HEK293 (cell line): ENCODE measurements around the gene FAR1.

Experiments
- CTCF ChIA-PET: fragments of 350-600 bp; formaldehyde crosslinking; extraction: SDS; loops from one replicate; lab custom pipeline; 2021; ENCODE audit warnings: antibody characterized with exemption; lab: Yijun Ruan, JAX
- POLR2A ChIA-PET: fragments of 300-600 bp; formaldehyde crosslinking; extraction: SDS; loops from one replicate; lab custom pipeline; 2020; ENCODE audit warnings: antibody characterized with exemption, inconsistent platforms; lab: Yijun Ruan, JAX
- H3K27ac ChIP-seq: fragments of 200-500 bp; sonication (Bioruptor generic); 2 replicates; pipeline ENCODE4 v1.5.1; 2014; ENCODE audit warnings: low read depth, low read length, control low read depth, inconsistent platforms; ENCODE audit errors: extremely low read depth
- H3K36me3 ChIP-seq, 2 experiments: fragments of 200-500 bp in 1 of 2; sonication (Bioruptor generic) in 1 of 2; 1 replicate in 1 of 2; 2 replicates in 1 of 2; pipeline ENCODE4 v1.5.1; 2014 to 2017; ENCODE audit warnings: inconsistent platforms in 2 of 2, low read length in 2 of 2; ENCODE audit not compliant: control insufficient read depth in 2 of 2, insufficient read depth in 1 of 2
- H3K4me1 ChIP-seq: fragments of 200-500 bp; sonication (Bioruptor generic); 2 replicates; pipeline ENCODE4 v1.5.1; 2014; ENCODE audit warnings: mild to moderate bottlenecking, low read length, inconsistent platforms; ENCODE audit not compliant: control insufficient read depth, insufficient read depth
- H3K4me3 ChIP-seq: 2 replicates; pipeline ENCODE4 v1.5.1; 2011; ENCODE audit warnings: low read depth, mild to moderate bottlenecking, control low read depth, low read length, moderate library complexity
- H3K9me3 ChIP-seq: fragments of 200-500 bp; sonication (Bioruptor generic); 2 replicates; pipeline ENCODE4 v1.5.1; 2014; ENCODE audit warnings: low read depth, low read length, inconsistent platforms; ENCODE audit not compliant: control insufficient read depth, insufficient read depth
- GFI1B ChIP-seq: fragments of 450-650 bp; formaldehyde crosslinking; IDR thresholded peaks from 2 replicates; pipeline ENCODE4 v1.5.1; 2016; ENCODE audit warnings: missing biosample characterization, missing genetic modification characterization
- GLI4 ChIP-seq: fragments of 450-650 bp; formaldehyde crosslinking; IDR thresholded peaks from 2 replicates; pipeline ENCODE4 v1.5.1; 2016; ENCODE audit warnings: missing biosample characterization, missing genetic modification characterization
- GLIS1 ChIP-seq: fragments of 450-650 bp; formaldehyde crosslinking; IDR thresholded peaks from 2 replicates; pipeline ENCODE4 v1.5.1; 2016; ENCODE audit warnings: missing biosample characterization, missing genetic modification characterization
- KLF7 ChIP-seq: fragments of 450-650 bp; formaldehyde crosslinking; IDR thresholded peaks from 2 replicates; pipeline ENCODE4 v1.5.1; 2016; ENCODE audit warnings: missing biosample characterization, missing genetic modification characterization, borderline replicate concordance
- TSHZ1 ChIP-seq: fragments of 450-650 bp; formaldehyde crosslinking; IDR thresholded peaks from 2 replicates; pipeline ENCODE4 v1.5.1; 2016; ENCODE audit warnings: missing biosample characterization, missing genetic modification characterization, borderline replicate concordance
- ZBTB17 ChIP-seq: fragments of 450-650 bp; formaldehyde crosslinking; IDR thresholded peaks from 2 replicates; pipeline ENCODE4 v1.5.1; 2016; ENCODE audit warnings: missing biosample characterization, missing genetic modification characterization
- ZIC2 ChIP-seq: fragments of 450-650 bp; formaldehyde crosslinking; IDR thresholded peaks from 2 replicates; pipeline ENCODE4 v1.5.1; 2016; ENCODE audit warnings: missing biosample characterization, missing genetic modification characterization
- ZNF16 ChIP-seq: fragments of 450-650 bp; formaldehyde crosslinking; IDR thresholded peaks from 2 replicates; pipeline ENCODE4 v1.5.1; 2016; ENCODE audit warnings: low read depth, missing biosample characterization, missing genetic modification characterization
- ZNF223 ChIP-seq: fragments of 450-650 bp; formaldehyde crosslinking; IDR thresholded peaks from 2 replicates; pipeline ENCODE4 v1.5.1; 2016; ENCODE audit warnings: missing biosample characterization, missing genetic modification characterization
- ZNF433 ChIP-seq: fragments of 450-650 bp; formaldehyde crosslinking; IDR thresholded peaks from 2 replicates; pipeline ENCODE4 v1.5.1; 2016; ENCODE audit warnings: missing biosample characterization, missing genetic modification characterization, low read depth
- ZNF488 ChIP-seq: fragments of 450-650 bp; formaldehyde crosslinking; IDR thresholded peaks from 2 replicates; pipeline ENCODE4 v1.5.1; 2016; ENCODE audit warnings: missing biosample characterization, missing genetic modification characterization
- ZNF521 ChIP-seq: fragments of 450-650 bp; formaldehyde crosslinking; IDR thresholded peaks from 2 replicates; pipeline ENCODE4 v1.5.1; 2017; ENCODE audit warnings: missing biosample characterization, mild to moderate bottlenecking, missing genetic modification characterization
- ZNF529 ChIP-seq: fragments of 450-650 bp; formaldehyde crosslinking; IDR thresholded peaks from 2 replicates; pipeline ENCODE4 v1.5.1; 2017; ENCODE audit warnings: missing genetic modification characterization, missing biosample characterization; ENCODE audit not compliant: insufficient replicate concordance
- ZNF560 ChIP-seq: fragments of 450-650 bp; formaldehyde crosslinking; IDR thresholded peaks from 2 replicates; pipeline ENCODE4 v1.5.1; 2017; ENCODE audit warnings: missing biosample characterization, missing genetic modification characterization, borderline replicate concordance
- ZNF561 ChIP-seq: fragments of 450-650 bp; IDR thresholded peaks from 2 replicates; pipeline ENCODE4 v1.5.1; 2018; ENCODE audit warnings: missing biosample characterization, missing genetic modification characterization, borderline replicate concordance
- ZNF624 ChIP-seq: fragments of 450-650 bp; formaldehyde crosslinking; IDR thresholded peaks from 2 replicates; pipeline ENCODE4 v1.5.1; 2017; ENCODE audit warnings: missing biosample characterization, missing genetic modification characterization
- ZNF626 ChIP-seq: fragments of 450-650 bp; sonication (Bioruptor Pico); formaldehyde crosslinking; IDR thresholded peaks from 2 replicates; pipeline ENCODE4 v1.5.1; 2018; ENCODE audit warnings: missing biosample characterization, missing genetic modification characterization, inconsistent platforms
- ZNF660 ChIP-seq: fragments of 450-650 bp; IDR thresholded peaks from 2 replicates; pipeline ENCODE4 v1.5.1; 2018; ENCODE audit warnings: missing biosample characterization, mild to moderate bottlenecking, missing genetic modification characterization
- ZSCAN18 ChIP-seq: fragments of 450-650 bp; formaldehyde crosslinking; IDR thresholded peaks from 2 replicates; pipeline ENCODE4 v1.5.1; 2016; ENCODE audit warnings: missing biosample characterization, missing genetic modification characterization
- ZXDB ChIP-seq: fragments of 450-650 bp; formaldehyde crosslinking; IDR thresholded peaks from 2 replicates; pipeline ENCODE4 v1.5.1; 2016; ENCODE audit warnings: missing biosample characterization, missing genetic modification characterization

Gene FAR1

GRCh38 chr11:13663631-13664071 lies 4.8 kb upstream of the FAR1 start:
- ChIA-PET CTCF (interaction anchor here (1.1 kb wide), 1 partner anchor 9 kb away, joined by 6 read pairs; no protein-coding TSS in a partner anchor), POLR2A (no interaction called here)
- TF ChIP-seq ZNF560 (tag by site-specific recombination) (no peak), KLF7 (tag by site-specific recombination) (no peak), ZIC2 (tag by site-specific recombination) (no peak), ZNF521 (tag by site-specific recombination) (no peak), ZNF223 (tag by site-specific recombination) (no peak), TSHZ1 (no peak), ZNF626 (tag by site-specific recombination) (no peak), ZXDB (tag by site-specific recombination) (no peak), ZSCAN18 (no peak), GLI4 (no peak)
- no peaks in the 10 kb centered on the region for H3K4me1 ChIP-seq
- H3K4me3 ChIP-seq, result no peak overlapping the region
- no peak overlapping the region for H3K27ac ChIP-seq
- H3K36me3 ChIP-seq, result no peaks in the 10 kb centered on the region
- no peaks in the 10 kb centered on the region for H3K9me3 ChIP-seq

- H3K4me1 ChIP-seq, result no peaks in the 10 kb centered on the region
- H3K27ac ChIP-seq, result no peak overlapping the region
- POLR2A ChIA-PET, result no interaction called here
These were observed 4.1 kb upstream of the FAR1 start for GRCh38 chr11:13664351-13664750.

More at GRCh38 chr11:13664351-13664750, 4.1 kb upstream of the FAR1 start:
- Histone ChIP-seq H3K4me3 (no peak overlapping the region), H3K36me3 (no peaks in the 10 kb centered on the region)
- CTCF ChIA-PET, result interaction anchor here (0.6 to 1.1 kb wide), 2 partner anchors 8 to 544 kb away, joined by 3 to 6 read pairs; no protein-coding TSS in a partner anchor
- TF ChIP-seq ZNF488 (tag by site-specific recombination) (no peak), ZNF16 (no peak), ZNF660 (tag by site-specific recombination) (no peak), ZNF433 (tag by site-specific recombination) (no peak), ZBTB17 (tag by site-specific recombination) (no peak), ZNF624 (tag by site-specific recombination) (no peak), ZSCAN18 (no peak), KLF7 (tag by site-specific recombination) (no peak), ZNF561 (tag by site-specific recombination) (no peak), GFI1B (no peak), ZNF529 (no peak), ZNF626 (tag by site-specific recombination) (no peak), GLIS1 (no peak)
- TF ChIP-seq, all 188 proteins: peak for 0
- H3K9me3 ChIP-seq, result no peaks in the 10 kb centered on the region
